CD4-positive, alpha-beta memory T cell (primary cell): ENCODE data around the gene C8G. TPM values are rescaled to one million over a fixed set of nuclear protein-coding genes. Genes with fewer than 3 reads are reported as not detected.

ENCODE experiments used
- CTCF ChIA-PET: fragments of 350-600 bp; sonication (Branson Sonifier 250); formaldehyde crosslinking; loops from one replicate; lab custom pipeline; 2021; ENCODE audit warnings: inconsistent platforms; ENCODE audit not compliant: partially characterized antibody; lab: Charles Lee
- POLR2A ChIA-PET: fragments of 350-600 bp; sonication (Branson Sonifier 250); formaldehyde crosslinking; loops from one replicate; lab custom pipeline; 2021; ENCODE audit not compliant: partially characterized antibody; lab: Charles Lee
- DNase-seq, 5 donors: peaks; one replicate each; pipeline versions ENCODE4 v3.0.0 to v3.0.0-alpha.2; 2020 to 2022; ENCODE audit warnings: mixed read lengths in 1 of 5
- H3K27ac ChIP-seq: one replicate; pipeline ENCODE4 v1.7.0; 2013; ENCODE audit warnings: low read depth, low read length
- H3K27me3 ChIP-seq: 2 replicates; pipeline ENCODE4 v1.7.0; 2013; ENCODE audit warnings: mild to moderate bottlenecking, low read length, moderate library complexity; ENCODE audit not compliant: insufficient read depth
- H3K36me3 ChIP-seq: 2 replicates; pipeline ENCODE4 v1.7.0; 2013; ENCODE audit warnings: mild to moderate bottlenecking, low read length, moderate library complexity; ENCODE audit not compliant: insufficient read depth
- H3K4me1 ChIP-seq: 2 replicates; pipeline ENCODE4 v1.7.0; 2013; ENCODE audit warnings: mild to moderate bottlenecking, low read length, moderate library complexity; ENCODE audit not compliant: insufficient read depth
- H3K4me3 ChIP-seq, 2 donors: one replicate each; pipeline ENCODE4 v1.7.0; 2013; ENCODE audit warnings: low read length in 2 of 2, mild to moderate bottlenecking in 1 of 2
- H3K9me3 ChIP-seq, 2 donors: one replicate each; pipeline ENCODE4 v1.7.0; 2013; ENCODE audit warnings: low read length in 2 of 2, control low read depth in 1 of 2; ENCODE audit not compliant: control insufficient read depth in 1 of 2
- H3K27ac Mint-ChIP-seq, 7 donors: one replicate each; pipeline ENCODE4 v1.8.0; 2020 to 2021; ENCODE audit warnings: mixed read lengths in 7 of 7, mild to moderate bottlenecking in 6 of 7, inconsistent platforms in 3 of 7, moderate library complexity in 3 of 7
- H3K27me3 Mint-ChIP-seq, 2 donors: one replicate each; pipeline ENCODE4 v1.8.0; 2020 to 2021; ENCODE audit warnings: mixed read lengths in 2 of 2
- H3K36me3 Mint-ChIP-seq, 2 donors: one replicate each; pipeline ENCODE4 v1.8.0; 2020 to 2021; ENCODE audit warnings: mixed read lengths in 2 of 2, inconsistent platforms in 1 of 2, mild to moderate bottlenecking in 1 of 2
- H3K4me1 Mint-ChIP-seq, 4 donors: one replicate each; pipeline ENCODE4 v1.8.0; 2020 to 2021; ENCODE audit warnings: mixed read lengths in 4 of 4, mild to moderate bottlenecking in 1 of 4
- H3K4me3 Mint-ChIP-seq, 8 donors: one replicate each; pipeline ENCODE4 v1.8.0; 2020 to 2021; ENCODE audit warnings: mixed read lengths in 8 of 8, mild to moderate bottlenecking in 7 of 8, moderate library complexity in 6 of 8, inconsistent platforms in 3 of 8
- H3K9me3 Mint-ChIP-seq, 8 donors: one replicate each; pipeline ENCODE4 v1.8.0; 2020 to 2021; ENCODE audit warnings: mixed read lengths in 8 of 8, mild to moderate bottlenecking in 5 of 8, inconsistent platforms in 3 of 8, moderate library complexity in 1 of 8
- intact Hi-C: fragments of 100-400 bp; cut with micrococcal nuclease; formaldehyde crosslinking; loops from one replicate; pipeline ENCODE4 v1.15.1; 2023
- polyA plus RNA-seq, 2 donors: library from polyadenylated mRNA; unstranded; fragments of 300-500 nt; fragmentation: Illumina TruSeq; gene quantifications; one replicate each; pipeline ENCODE4 v1.2.3, GENCODE V29; 2021
- total RNA-seq, 2 experiments: library from RNA; stranded (reverse); gene quantifications; one replicate each; pipeline ENCODE4 v1.2.3, GENCODE V29; 2021

Gene C8G
- total and polyA plus RNA-seq, 4 experiments from 2014 or later = 0.60 to 2.2 (median 2.2) TPM; not detected in 1

- no peak for DNase-seq
- Mint-ChIP-seq H3K9me3 (peaks cover 0 to 6% (median 0%) of the 10 kb centered on the region in 8 donors), H3K36me3 (peaks cover 0 to 9% of the 10 kb centered on the region in 2 donors), H3K4me1 (peaks cover 5 to 16% (median 12%) of the 10 kb centered on the region in 4 donors), H3K4me3 (no peak overlapping the region), H3K27ac (peak overlapping the region in 1 of 7 donors; percentile 56), H3K27me3 (no peaks in the 10 kb centered on the region)
- no peak overlapping the region for H3K27ac ChIP-seq
- H3K27me3 ChIP-seq = no peaks in the 10 kb centered on the region
- no peaks in the 10 kb centered on the region for H3K9me3 ChIP-seq
- H3K36me3 ChIP-seq = no peaks in the 10 kb centered on the region
- ChIA-PET CTCF (no interaction called here), POLR2A (interaction anchor here (1.1 kb wide), 1 partner anchor 32 kb away, joined by 3 read pairs; no protein-coding TSS in a partner anchor)
- peaks cover 15% of the 10 kb centered on the region for H3K4me1 ChIP-seq
- H3K4me3 ChIP-seq = no peak overlapping the region
- intact Hi-C loops = no loop called here
These were observed 8.1 kb downstream of the C8G start for GRCh38 chr9:136952876-136953770.

GRCh38 chr9:136953771-136954269, 8.8 kb downstream of the C8G start:
- H3K4me1 Mint-ChIP-seq = peaks cover 4 to 23% (median 11%) of the 10 kb centered on the region in 4 donors
- H3K9me3 ChIP-seq = no peaks in the 10 kb centered on the region
- no peaks in the 10 kb centered on the region for H3K36me3 ChIP-seq
- intact Hi-C loops = no loop called here
- no peak overlapping the region for H3K4me3 ChIP-seq
- peaks cover 0 to 6% (median 0%) of the 10 kb centered on the region in 8 donors for H3K9me3 Mint-ChIP-seq
- POLR2A ChIA-PET = interaction anchor here (1.1 kb wide), 1 partner anchor 31 kb away, joined by 3 read pairs; no protein-coding TSS in a partner anchor
- peaks cover 0 to 9% of the 10 kb centered on the region in 2 donors for H3K36me3 Mint-ChIP-seq
- H3K27me3 ChIP-seq = no peaks in the 10 kb centered on the region
- peaks cover 22% of the 10 kb centered on the region for H3K4me1 ChIP-seq
- peak in 1 of 5 donors; percentile 9 for DNase-seq
- no peak overlapping the region for H3K4me3 Mint-ChIP-seq
- H3K27ac Mint-ChIP-seq = no peak overlapping the region
- no peak overlapping the region for H3K27ac ChIP-seq
- CTCF ChIA-PET = no interaction called here
- no peaks in the 10 kb centered on the region for H3K27me3 Mint-ChIP-seq

GRCh38 chr9:136954270-136955083, 9.4 kb downstream of the C8G start:
- peaks cover 0 to 9% of the 10 kb centered on the region in 2 donors for H3K36me3 Mint-ChIP-seq
- no peaks in the 10 kb centered on the region for H3K36me3 ChIP-seq

GRCh38 chr9:136955202-136955942, 10.3 kb downstream of the C8G start:
- Mint-ChIP-seq H3K4me3 (no peak overlapping the region), H3K27ac (peak overlapping the region in 1 of 7 donors; percentile 80), H3K9me3 (peaks cover 0 to 6% (median 0%) of the 10 kb centered on the region in 8 donors), H3K4me1 (peaks cover 6 to 36% (median 10%) of the 10 kb centered on the region in 4 donors), H3K36me3 (peaks cover 0 to 9% of the 10 kb centered on the region in 2 donors), H3K27me3 (no peaks in the 10 kb centered on the region)
- H3K4me1 ChIP-seq = peaks cover 29% of the 10 kb centered on the region
- no peaks in the 10 kb centered on the region for H3K27me3 ChIP-seq
- no peak overlapping the region for H3K4me3 ChIP-seq
- ChIA-PET POLR2A (interaction anchor here (1.0 kb wide), 1 partner anchor 37 kb away, joined by 3 read pairs; the partner anchor contains the start of gene PAXX), CTCF (no interaction called here)
- H3K27ac ChIP-seq = no peak overlapping the region
- no peak for DNase-seq
- H3K9me3 ChIP-seq = no peaks in the 10 kb centered on the region
- intact Hi-C loops = no loop called here
- no peaks in the 10 kb centered on the region for H3K36me3 ChIP-seq

More at GRCh38 chr9:136954270-136955083, 9.4 kb downstream of the C8G start:
- intact Hi-C loops = no loop called here
- Histone ChIP-seq H3K27me3 (no peaks in the 10 kb centered on the region), H3K9me3 (no peaks in the 10 kb centered on the region), H3K4me3 (no peak overlapping the region), H3K27ac (no peak overlapping the region), H3K4me1 (peaks cover 25% of the 10 kb centered on the region)
- Mint-ChIP-seq H3K27me3 (no peaks in the 10 kb centered on the region), H3K4me3 (no peak overlapping the region), H3K9me3 (peaks cover 0 to 6% (median 0%) of the 10 kb centered on the region in 8 donors), H3K27ac (peak overlapping the region in 1 of 7 donors; percentile 78), H3K4me1 (peaks cover 4 to 29% (median 11%) of the 10 kb centered on the region in 4 donors)
- CTCF ChIA-PET = no interaction called here
- DNase-seq = peak in 1 of 5 donors; percentile 24
- POLR2A ChIA-PET = interaction anchor here (1.0 kb wide), 1 partner anchor 38 kb away, joined by 3 read pairs; the partner anchor contains the start of gene PAXX

GRCh38 chr9:136955943-136956335, 10.9 kb downstream of the C8G start:
- H3K36me3 ChIP-seq = no peaks in the 10 kb centered on the region
- no peak overlapping the region for H3K27ac Mint-ChIP-seq
- H3K27ac ChIP-seq = no peak overlapping the region
- H3K9me3 ChIP-seq = no peaks in the 10 kb centered on the region
- no peak overlapping the region for H3K4me3 ChIP-seq
- H3K36me3 Mint-ChIP-seq = peaks cover 0 to 9% of the 10 kb centered on the region in 2 donors
- peaks cover 28% of the 10 kb centered on the region for H3K4me1 ChIP-seq
- H3K9me3 Mint-ChIP-seq = peaks cover 0 to 6% (median 0%) of the 10 kb centered on the region in 8 donors
- H3K4me1 Mint-ChIP-seq = peaks cover 5 to 36% (median 9%) of the 10 kb centered on the region in 4 donors
- H3K27me3 ChIP-seq = no peaks in the 10 kb centered on the region
- CTCF ChIA-PET = no interaction called here
- POLR2A ChIA-PET = no interaction called here
- intact Hi-C loops = no loop called here
- H3K4me3 Mint-ChIP-seq = peak overlapping the region in 1 of 8 donors; percentile 49
- H3K27me3 Mint-ChIP-seq = no peaks in the 10 kb centered on the region
- DNase-seq = peak in 1 of 5 donors; percentile 34

GRCh38 chr9:136956604-136957003, 11.6 kb downstream of the C8G start:
- no peak for DNase-seq
- peaks cover 0 to 6% (median 0%) of the 10 kb centered on the region in 8 donors for H3K9me3 Mint-ChIP-seq
- Histone ChIP-seq H3K27ac (no peak overlapping the region), H3K4me3 (no peak overlapping the region), H3K27me3 (no peaks in the 10 kb centered on the region), H3K4me1 (peaks cover 32% of the 10 kb centered on the region), H3K9me3 (no peaks in the 10 kb centered on the region), H3K36me3 (no peaks in the 10 kb centered on the region)
- peak overlapping the region in 1 of 7 donors; percentile 38 for H3K27ac Mint-ChIP-seq
- ChIA-PET POLR2A (no interaction called here), CTCF (no interaction called here)
- no peak overlapping the region for H3K4me3 Mint-ChIP-seq
- peaks cover 0 to 9% of the 10 kb centered on the region in 2 donors for H3K36me3 Mint-ChIP-seq
- H3K4me1 Mint-ChIP-seq = peaks cover 5 to 38% (median 10%) of the 10 kb centered on the region in 4 donors
- H3K27me3 Mint-ChIP-seq = no peaks in the 10 kb centered on the region
- intact Hi-C loops = no loop called here
